Measurements from ENCODE around the gene GDI2.

GDI2 gene

GRCh38 chr10:5758927-5759326 is 54.3 kb downstream of the GDI2 start:
- Histone ChIP-seq H3K9me3 (ENCODE audit: control insufficient read depth, insufficient read depth, low read length) (no peaks in the 10 kb centered on the region), H3K36me3 (ENCODE audit: insufficient read depth, low read length) (peaks cover 37% of the 10 kb centered on the region), H3K9ac (ENCODE audit: low read depth, low read length) (no peak overlapping the region), H3K4me1 (ENCODE audit: insufficient read depth, low read length) (no peaks in the 10 kb centered on the region)

GRCh38 chr10:5757766-5758517 is 55.3 kb downstream of the GDI2 start:
- Histone ChIP-seq H3K36me3 (ENCODE audit: insufficient read depth, low read length) (peaks cover 37% of the 10 kb centered on the region), H3K9me3 (ENCODE audit: control insufficient read depth, insufficient read depth, low read length) (no peaks in the 10 kb centered on the region), H3K4me1 (ENCODE audit: insufficient read depth, low read length) (no peaks in the 10 kb centered on the region), H3K9ac (ENCODE audit: low read depth, low read length) (no peak overlapping the region)

DNA sequence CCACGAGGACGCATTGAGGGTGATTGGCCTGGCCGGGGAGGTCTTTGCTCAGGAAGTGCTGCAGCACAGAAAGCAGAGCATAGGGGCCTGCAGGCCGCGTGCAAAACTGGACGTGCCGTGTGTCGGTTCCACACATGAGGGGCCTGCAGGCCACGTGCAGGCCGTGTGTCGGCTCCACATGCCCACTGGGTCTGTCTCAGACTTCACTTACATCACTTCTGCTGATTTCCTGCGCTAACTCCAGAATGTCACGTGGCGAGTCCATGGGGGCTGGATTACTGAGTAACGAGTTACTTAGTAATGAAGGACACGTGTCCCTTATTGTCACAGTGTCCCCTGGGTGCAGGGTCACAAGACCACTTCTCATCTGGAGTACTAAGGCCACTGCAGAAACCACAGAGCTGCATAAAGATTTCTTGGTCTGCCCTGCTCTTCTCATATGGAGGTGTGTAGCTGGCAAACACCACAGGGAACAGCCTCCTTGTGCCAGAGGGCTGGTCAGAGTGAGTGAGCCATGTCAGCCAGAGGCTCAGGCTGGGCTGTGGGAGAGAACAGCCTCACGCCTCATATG is 60.8 kb downstream of the GDI2 start:
- no peak overlapping the region for H3K9ac ChIP-seq (ENCODE audit: low read depth, low read length)
- H3K36me3 ChIP-seq (ENCODE audit: insufficient read depth, low read length): peaks cover 11% of the 10 kb centered on the region
- peaks cover 6% of the 10 kb centered on the region; the same call in 1 of the 2 replicates for H3K4me1 ChIP-seq (ENCODE audit: insufficient read depth, low read length)
- H3K9me3 ChIP-seq (ENCODE audit: control insufficient read depth, insufficient read depth, low read length): no peaks in the 10 kb centered on the region

DNA sequence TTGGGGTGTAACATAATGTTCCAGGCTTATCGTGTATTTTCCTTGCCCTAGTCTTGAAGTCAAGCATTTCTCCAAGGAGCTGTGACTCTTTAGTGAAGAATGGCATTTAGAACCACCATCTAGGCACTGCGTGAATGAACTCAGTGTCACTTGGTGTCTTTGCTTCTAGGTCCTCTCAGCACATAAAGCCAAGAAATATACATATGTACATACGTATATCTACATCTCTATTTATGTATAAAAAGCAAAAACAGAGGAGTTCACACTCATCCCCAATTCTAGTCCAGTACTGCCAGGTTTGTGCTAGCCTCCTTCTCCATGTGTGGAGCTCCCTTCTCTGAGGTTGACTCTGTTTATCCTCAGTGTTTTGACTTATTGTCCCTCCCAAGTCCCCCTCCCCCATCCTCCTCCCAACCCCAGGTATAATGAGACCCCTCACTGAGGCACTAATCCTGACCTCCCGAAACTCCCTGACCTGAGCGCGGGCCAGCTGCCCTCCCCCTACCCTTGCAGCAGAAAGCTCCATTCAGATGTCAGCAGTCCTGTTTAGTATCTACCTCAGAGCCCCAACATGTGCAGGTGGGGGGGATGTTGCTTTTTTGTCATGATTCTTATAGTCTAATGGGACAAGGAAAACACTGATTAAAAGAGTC is 61.5 kb downstream of the GDI2 start:
- Histone ChIP-seq H3K36me3 (ENCODE audit: insufficient read depth, low read length) (peaks cover 13% of the 10 kb centered on the region), H3K4me1 (ENCODE audit: insufficient read depth, low read length) (peaks cover 6% of the 10 kb centered on the region; the same call in 1 of the 2 replicates), H3K9ac (ENCODE audit: low read depth, low read length) (no peak overlapping the region), H3K9me3 (ENCODE audit: control insufficient read depth, insufficient read depth, low read length) (no peaks in the 10 kb centered on the region)

- Histone ChIP-seq H3K9ac (ENCODE audit: low read depth, low read length) (no peak overlapping the region), H3K4me1 (ENCODE audit: insufficient read depth, low read length) (peaks cover 6% of the 10 kb centered on the region; the same call in 1 of the 2 replicates), H3K9me3 (ENCODE audit: control insufficient read depth, insufficient read depth, low read length) (no peaks in the 10 kb centered on the region), H3K36me3 (ENCODE audit: insufficient read depth, low read length) (peaks cover 16% of the 10 kb centered on the region)
Measured at GRCh38 chr10:5748394-5748803, 64.8 kb downstream of the GDI2 start.

- Histone ChIP-seq H3K4me1 (ENCODE audit: insufficient read depth, low read length) (peaks cover 5% of the 10 kb centered on the region; the same call in 1 of the 2 replicates), H3K9ac (ENCODE audit: low read depth, low read length) (no peak overlapping the region), H3K9me3 (ENCODE audit: control insufficient read depth, insufficient read depth, low read length) (no peaks in the 10 kb centered on the region), H3K36me3 (ENCODE audit: insufficient read depth, low read length) (peaks cover 27% of the 10 kb centered on the region)
Measured at GRCh38 chr10:5746197-5746596, 67.0 kb downstream of the GDI2 start.

DNA sequence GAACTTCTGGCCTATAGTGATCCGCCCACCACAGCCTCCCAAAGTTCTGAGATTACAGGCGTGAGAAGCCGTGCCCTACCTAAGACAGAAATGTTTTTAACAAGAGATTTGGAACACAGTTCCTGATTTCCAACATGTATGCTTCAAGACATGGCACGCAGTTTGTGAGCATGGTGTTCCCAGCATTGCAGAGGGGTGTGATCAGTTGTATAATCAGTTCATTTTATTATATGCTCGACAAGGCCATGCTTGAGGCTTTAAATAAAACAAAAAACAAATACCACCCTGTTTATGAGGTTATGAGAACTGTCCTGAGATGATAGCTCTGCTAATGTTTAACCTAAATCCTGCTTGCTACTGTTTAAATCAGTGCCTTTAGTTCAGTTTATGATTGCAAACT is 68.4 kb downstream of the GDI2 start:
- peaks cover 34% of the 10 kb centered on the region for H3K36me3 ChIP-seq (ENCODE audit: insufficient read depth, low read length)

GRCh38 chr10:5743736-5744135 is 69.5 kb downstream of the GDI2 start:
- Histone ChIP-seq H3K4me1 (ENCODE audit: insufficient read depth, low read length) (no peaks in the 10 kb centered on the region), H3K9me3 (ENCODE audit: control insufficient read depth, insufficient read depth, low read length) (no peaks in the 10 kb centered on the region), H3K36me3 (ENCODE audit: insufficient read depth, low read length) (peaks cover 35% of the 10 kb centered on the region), H3K9ac (ENCODE audit: low read depth, low read length) (no peak overlapping the region)

More for the DNA sequence above, 68.4 kb downstream of the GDI2 start:
- H3K4me1 ChIP-seq (ENCODE audit: insufficient read depth, low read length): no peaks in the 10 kb centered on the region
- H3K9ac ChIP-seq (ENCODE audit: low read depth, low read length): no peak overlapping the region
- no peaks in the 10 kb centered on the region for H3K9me3 ChIP-seq (ENCODE audit: control insufficient read depth, insufficient read depth, low read length)

DNA sequence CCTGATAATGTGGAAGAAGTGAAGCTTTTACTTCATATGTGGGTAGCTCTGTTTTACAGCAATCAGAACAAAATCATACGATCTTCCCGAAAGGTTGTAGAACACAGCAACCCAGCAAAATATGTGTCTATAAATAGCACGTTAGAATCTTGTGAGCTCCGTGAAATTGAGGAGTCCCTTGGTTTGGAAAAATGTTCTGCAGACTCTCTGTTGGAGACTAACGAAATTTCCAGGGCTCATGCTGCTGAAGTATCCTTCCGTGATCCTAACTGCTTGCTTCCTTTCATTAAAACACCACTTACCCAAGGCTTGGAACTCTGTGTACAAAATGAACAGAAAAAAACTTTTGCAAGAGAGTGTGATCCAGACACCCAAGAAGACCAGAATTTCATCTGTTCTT is 71.1 kb downstream of the GDI2 start:
- Histone ChIP-seq H3K9ac (ENCODE audit: low read depth, low read length) (no peak overlapping the region), H3K9me3 (ENCODE audit: control insufficient read depth, insufficient read depth, low read length) (no peaks in the 10 kb centered on the region), H3K4me1 (ENCODE audit: insufficient read depth, low read length) (no peaks in the 10 kb centered on the region), H3K36me3 (ENCODE audit: insufficient read depth, low read length) (peaks cover 25% of the 10 kb centered on the region)

GRCh38 chr10:5741276-5741675 is 72.0 kb downstream of the GDI2 start:
- Histone ChIP-seq H3K4me1 (ENCODE audit: insufficient read depth, low read length) (no peaks in the 10 kb centered on the region), H3K9me3 (ENCODE audit: control insufficient read depth, insufficient read depth, low read length) (no peaks in the 10 kb centered on the region), H3K9ac (ENCODE audit: low read depth, low read length) (no peak overlapping the region), H3K36me3 (ENCODE audit: insufficient read depth, low read length) (peaks cover 19% of the 10 kb centered on the region)

- Histone ChIP-seq H3K9ac (ENCODE audit: low read depth, low read length) (no peak overlapping the region), H3K4me1 (ENCODE audit: insufficient read depth, low read length) (no peaks in the 10 kb centered on the region), H3K9me3 (ENCODE audit: control insufficient read depth, insufficient read depth, low read length) (no peaks in the 10 kb centered on the region), H3K36me3 (ENCODE audit: insufficient read depth, low read length) (peaks cover 19% of the 10 kb centered on the region)
Measured at GRCh38 chr10:5738427-5738826, 74.8 kb downstream of the GDI2 start.

DNA sequence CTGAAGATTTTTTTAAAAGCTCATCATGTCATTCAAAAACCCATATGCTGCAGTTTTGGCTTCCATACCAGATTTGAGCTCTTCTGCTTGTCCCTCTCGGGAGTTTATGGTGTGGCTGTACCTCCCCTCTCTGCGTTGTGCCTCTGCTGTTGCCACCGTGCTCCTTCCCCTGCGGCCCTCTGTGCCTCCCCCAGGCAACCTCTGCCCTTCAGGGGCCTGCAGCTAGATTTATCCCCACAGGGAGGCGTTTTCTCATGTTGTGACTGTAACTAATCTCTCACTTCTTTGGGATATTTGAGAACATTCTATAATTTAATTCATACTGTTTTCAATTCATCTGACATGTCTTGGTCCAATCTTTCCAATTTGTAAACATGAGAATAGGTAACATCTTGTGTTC is 75.9 kb downstream of the GDI2 start:
- H3K9me3 ChIP-seq (ENCODE audit: control insufficient read depth, insufficient read depth, low read length): no peaks in the 10 kb centered on the region
- no peak overlapping the region for H3K9ac ChIP-seq (ENCODE audit: low read depth, low read length)
- H3K36me3 ChIP-seq (ENCODE audit: insufficient read depth, low read length): peaks cover 12% of the 10 kb centered on the region
- no peaks in the 10 kb centered on the region for H3K4me1 ChIP-seq (ENCODE audit: insufficient read depth, low read length)

DNA sequence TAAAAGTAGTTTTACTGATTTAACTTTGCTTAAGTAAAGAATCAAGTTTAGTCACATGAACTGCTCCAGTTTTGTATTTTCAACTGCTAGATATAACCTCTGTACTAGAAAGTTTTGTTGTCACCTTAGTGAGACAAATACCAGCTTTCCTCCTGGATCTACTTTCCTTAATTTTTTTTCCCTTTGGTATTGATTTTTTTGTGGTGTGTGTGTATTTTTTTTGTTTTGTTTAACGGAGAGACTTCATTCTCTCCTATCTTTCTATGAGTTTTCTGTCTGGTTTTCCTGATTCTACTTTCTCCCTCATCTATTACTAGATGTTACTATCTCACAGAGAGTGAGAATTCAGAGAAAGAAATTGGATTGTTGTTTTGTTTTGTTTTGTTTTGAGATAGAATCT is 76.6 kb downstream of the GDI2 start:
- Histone ChIP-seq H3K9ac (ENCODE audit: low read depth, low read length) (no peak overlapping the region), H3K4me1 (ENCODE audit: insufficient read depth, low read length) (no peaks in the 10 kb centered on the region), H3K9me3 (ENCODE audit: control insufficient read depth, insufficient read depth, low read length) (no peaks in the 10 kb centered on the region), H3K36me3 (ENCODE audit: insufficient read depth, low read length) (peaks cover 8% of the 10 kb centered on the region)

- Histone ChIP-seq H3K36me3 (ENCODE audit: insufficient read depth, low read length) (peaks cover 13% of the 10 kb centered on the region), H3K9ac (ENCODE audit: low read depth, low read length) (no peak overlapping the region), H3K4me1 (ENCODE audit: insufficient read depth, low read length) (no peaks in the 10 kb centered on the region), H3K9me3 (ENCODE audit: control insufficient read depth, insufficient read depth, low read length) (no peaks in the 10 kb centered on the region)
Measured at GRCh38 chr10:5735119-5735518, 78.1 kb downstream of the GDI2 start.

- Histone ChIP-seq H3K4me1 (ENCODE audit: insufficient read depth, low read length) (no peaks in the 10 kb centered on the region), H3K9me3 (ENCODE audit: control insufficient read depth, insufficient read depth, low read length) (no peaks in the 10 kb centered on the region), H3K36me3 (ENCODE audit: insufficient read depth, low read length) (peaks cover 9% of the 10 kb centered on the region), H3K9ac (ENCODE audit: low read depth, low read length) (no peak overlapping the region)
Measured at GRCh38 chr10:5732141-5732540, 81.1 kb downstream of the GDI2 start.
